ENCODE results near the gene RAB28. TPM values are rescaled to one million over a fixed set of nuclear protein-coding genes. Genes with fewer than 3 reads are reported as not detected.

RAB28 gene
- total and polyA plus RNA-seq, 2 experiments from 2014 or later: 15.3 to 23.9 TPM

DNA sequence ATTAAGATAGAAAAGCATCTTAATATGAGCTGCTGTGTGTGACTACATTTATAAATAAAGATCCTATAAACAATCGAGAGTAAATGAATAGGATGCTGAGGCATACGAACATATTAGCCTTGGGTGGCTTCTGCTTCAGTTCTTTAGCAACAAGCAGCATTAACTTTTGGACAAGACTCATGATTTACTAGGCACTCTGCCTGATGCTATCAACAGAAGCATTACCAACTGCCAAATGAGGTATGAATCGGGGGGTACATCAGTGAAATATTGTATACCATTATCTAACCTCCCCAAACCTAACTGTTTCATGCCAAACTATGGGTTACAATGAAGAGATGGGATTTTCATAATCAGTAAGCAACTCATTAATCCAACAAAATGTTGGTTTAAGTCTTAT, 113.1 kb downstream of the RAB28 start:
- no peaks in the 10 kb centered on the region for H3K27me3 Mint-ChIP-seq (ENCODE audit: insufficient read depth, low read depth, poor library complexity)
- H3K4me3 Mint-ChIP-seq: no peak overlapping the region
- Histone ChIP-seq H3K4me1 (ENCODE audit: insufficient read depth) (no peaks in the 10 kb centered on the region), H4K20me1 (replicated peaks; ENCODE audit: insufficient read depth) (no peaks in the 10 kb centered on the region), H3K79me2 (replicated peaks; ENCODE audit: insufficient read depth) (no peaks in the 10 kb centered on the region), H3K27me3 (ENCODE audit: insufficient read depth) (no peaks in the 10 kb centered on the region), H3K4me3 (no peak overlapping the region), H3K4me2 (no peak overlapping the region), H3K27ac (ENCODE audit: low read depth) (no peak overlapping the region), H3F3A (replicated peaks; ENCODE audit: low read depth) (no peaks in the 10 kb centered on the region), H2AFZ (no peak overlapping the region), H3K36me3 (ENCODE audit: insufficient read depth) (no peaks in the 10 kb centered on the region), H3K9me2 (ENCODE audit: insufficient read depth) (no peaks in the 10 kb centered on the region)
- DNase-seq (ENCODE audit: low spot score): no peak
- no peak for ATAC-seq
- no peak for TF ChIP-seq NANOG (IDR thresholded peaks at IDR 0.05; ENCODE audit: borderline replicate concordance)
- no peak for TF ChIP-seq EZH2 (IDR thresholded peaks at IDR 0.05; ENCODE audit: low read depth, unreplicated experiment)
- TF ChIP-seq CREB1 (CRISPR knock-in tag; IDR thresholded peaks at IDR 0.05; ENCODE audit: low read depth): no peak
- TF ChIP-seq, protein P1, sequence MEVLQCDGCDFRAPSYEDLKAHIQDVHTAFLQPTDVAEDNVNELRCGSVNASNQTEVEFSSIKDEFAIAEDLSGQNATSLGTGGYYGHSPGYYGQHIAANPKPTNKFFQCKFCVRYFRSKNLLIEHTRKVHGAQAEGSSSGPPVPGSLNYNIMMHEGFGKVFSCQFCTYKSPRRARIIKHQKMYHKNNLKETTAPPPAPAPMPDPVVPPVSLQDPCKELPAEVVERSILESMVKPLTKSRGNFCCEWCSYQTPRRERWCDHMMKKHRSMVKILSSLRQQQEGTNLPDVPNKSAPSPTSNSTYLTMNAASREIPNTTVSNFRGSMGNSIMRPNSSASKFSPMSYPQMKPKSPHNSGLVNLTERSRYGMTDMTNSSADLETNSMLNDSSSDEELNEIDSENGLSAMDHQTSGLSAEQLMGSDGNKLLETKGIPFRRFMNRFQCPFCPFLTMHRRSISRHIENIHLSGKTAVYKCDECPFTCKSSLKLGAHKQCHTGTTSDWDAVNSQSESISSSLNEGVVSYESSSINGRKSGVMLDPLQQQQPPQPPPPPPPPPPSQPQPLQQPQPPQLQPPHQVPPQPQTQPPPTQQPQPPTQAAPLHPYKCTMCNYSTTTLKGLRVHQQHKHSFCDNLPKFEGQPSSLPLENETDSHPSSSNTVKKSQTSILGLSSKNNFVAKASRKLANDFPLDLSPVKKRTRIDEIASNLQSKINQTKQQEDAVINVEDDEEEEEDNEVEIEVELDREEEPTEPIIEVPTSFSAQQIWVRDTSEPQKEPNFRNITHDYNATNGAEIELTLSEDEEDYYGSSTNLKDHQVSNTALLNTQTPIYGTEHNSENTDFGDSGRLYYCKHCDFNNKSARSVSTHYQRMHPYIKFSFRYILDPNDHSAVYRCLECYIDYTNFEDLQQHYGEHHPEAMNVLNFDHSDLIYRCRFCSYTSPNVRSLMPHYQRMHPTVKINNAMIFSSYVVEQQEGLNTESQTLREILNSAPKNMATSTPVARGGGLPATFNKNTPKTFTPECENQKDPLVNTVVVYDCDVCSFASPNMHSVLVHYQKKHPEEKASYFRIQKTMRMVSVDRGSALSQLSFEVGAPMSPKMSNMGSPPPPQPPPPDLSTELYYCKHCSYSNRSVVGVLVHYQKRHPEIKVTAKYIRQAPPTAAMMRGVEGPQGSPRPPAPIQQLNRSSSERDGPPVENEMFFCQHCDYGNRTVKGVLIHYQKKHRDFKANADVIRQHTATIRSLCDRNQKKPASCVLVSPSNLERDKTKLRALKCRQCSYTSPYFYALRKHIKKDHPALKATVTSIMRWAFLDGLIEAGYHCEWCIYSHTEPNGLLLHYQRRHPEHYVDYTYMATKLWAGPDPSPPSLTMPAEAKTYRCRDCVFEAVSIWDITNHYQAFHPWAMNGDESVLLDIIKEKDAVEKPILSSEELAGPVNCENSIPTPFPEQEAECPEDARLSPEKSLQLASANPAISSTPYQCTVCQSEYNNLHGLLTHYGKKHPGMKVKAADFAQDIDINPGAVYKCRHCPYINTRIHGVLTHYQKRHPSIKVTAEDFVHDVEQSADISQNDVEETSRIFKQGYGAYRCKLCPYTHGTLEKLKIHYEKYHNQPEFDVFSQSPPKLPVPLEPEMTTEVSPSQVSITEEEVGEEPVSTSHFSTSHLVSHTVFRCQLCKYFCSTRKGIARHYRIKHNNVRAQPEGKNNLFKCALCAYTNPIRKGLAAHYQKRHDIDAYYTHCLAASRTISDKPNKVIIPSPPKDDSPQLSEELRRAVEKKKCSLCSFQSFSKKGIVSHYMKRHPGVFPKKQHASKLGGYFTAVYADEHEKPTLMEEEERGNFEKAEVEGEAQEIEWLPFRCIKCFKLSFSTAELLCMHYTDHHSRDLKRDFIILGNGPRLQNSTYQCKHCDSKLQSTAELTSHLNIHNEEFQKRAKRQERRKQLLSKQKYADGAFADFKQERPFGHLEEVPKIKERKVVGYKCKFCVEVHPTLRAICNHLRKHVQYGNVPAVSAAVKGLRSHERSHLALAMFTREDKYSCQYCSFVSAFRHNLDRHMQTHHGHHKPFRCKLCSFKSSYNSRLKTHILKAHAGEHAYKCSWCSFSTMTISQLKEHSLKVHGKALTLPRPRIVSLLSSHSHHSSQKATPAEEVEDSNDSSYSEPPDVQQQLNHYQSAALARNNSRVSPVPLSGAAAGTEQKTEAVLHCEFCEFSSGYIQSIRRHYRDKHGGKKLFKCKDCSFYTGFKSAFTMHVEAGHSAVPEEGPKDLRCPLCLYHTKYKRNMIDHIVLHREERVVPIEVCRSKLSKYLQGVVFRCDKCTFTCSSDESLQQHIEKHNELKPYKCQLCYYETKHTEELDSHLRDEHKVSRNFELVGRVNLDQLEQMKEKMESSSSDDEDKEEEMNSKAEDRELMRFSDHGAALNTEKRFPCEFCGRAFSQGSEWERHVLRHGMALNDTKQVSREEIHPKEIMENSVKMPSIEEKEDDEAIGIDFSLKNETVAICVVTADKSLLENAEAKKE (CRISPR knock-in tag; IDR thresholded peaks at IDR 0.05): no peak
- no peak for TF ChIP-seq JUNB (IDR thresholded peaks at IDR 0.05; ENCODE audit: unreplicated experiment)
- TF ChIP-seq, protein P2, sequence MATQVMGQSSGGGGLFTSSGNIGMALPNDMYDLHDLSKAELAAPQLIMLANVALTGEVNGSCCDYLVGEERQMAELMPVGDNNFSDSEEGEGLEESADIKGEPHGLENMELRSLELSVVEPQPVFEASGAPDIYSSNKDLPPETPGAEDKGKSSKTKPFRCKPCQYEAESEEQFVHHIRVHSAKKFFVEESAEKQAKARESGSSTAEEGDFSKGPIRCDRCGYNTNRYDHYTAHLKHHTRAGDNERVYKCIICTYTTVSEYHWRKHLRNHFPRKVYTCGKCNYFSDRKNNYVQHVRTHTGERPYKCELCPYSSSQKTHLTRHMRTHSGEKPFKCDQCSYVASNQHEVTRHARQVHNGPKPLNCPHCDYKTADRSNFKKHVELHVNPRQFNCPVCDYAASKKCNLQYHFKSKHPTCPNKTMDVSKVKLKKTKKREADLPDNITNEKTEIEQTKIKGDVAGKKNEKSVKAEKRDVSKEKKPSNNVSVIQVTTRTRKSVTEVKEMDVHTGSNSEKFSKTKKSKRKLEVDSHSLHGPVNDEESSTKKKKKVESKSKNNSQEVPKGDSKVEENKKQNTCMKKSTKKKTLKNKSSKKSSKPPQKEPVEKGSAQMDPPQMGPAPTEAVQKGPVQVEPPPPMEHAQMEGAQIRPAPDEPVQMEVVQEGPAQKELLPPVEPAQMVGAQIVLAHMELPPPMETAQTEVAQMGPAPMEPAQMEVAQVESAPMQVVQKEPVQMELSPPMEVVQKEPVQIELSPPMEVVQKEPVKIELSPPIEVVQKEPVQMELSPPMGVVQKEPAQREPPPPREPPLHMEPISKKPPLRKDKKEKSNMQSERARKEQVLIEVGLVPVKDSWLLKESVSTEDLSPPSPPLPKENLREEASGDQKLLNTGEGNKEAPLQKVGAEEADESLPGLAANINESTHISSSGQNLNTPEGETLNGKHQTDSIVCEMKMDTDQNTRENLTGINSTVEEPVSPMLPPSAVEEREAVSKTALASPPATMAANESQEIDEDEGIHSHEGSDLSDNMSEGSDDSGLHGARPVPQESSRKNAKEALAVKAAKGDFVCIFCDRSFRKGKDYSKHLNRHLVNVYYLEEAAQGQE (IDR thresholded peaks at IDR 0.05; ENCODE audit: unreplicated experiment): no peak
- no peak for TF ChIP-seq ZNF331 (CRISPR knock-in tag; IDR thresholded peaks at IDR 0.05; ENCODE audit: low read depth)
- TF ChIP-seq POLR2AphosphoS5 (IDR thresholded peaks at IDR 0.05; ENCODE audit: low read depth): no peak
- no peak for TF ChIP-seq STAT1 (IDR thresholded peaks at IDR 0.05; ENCODE audit: unreplicated experiment)
- no peak for TF ChIP-seq EZH2phosphoT487 (IDR thresholded peaks at IDR 0.05; ENCODE audit: unreplicated experiment)
- no peak for TF ChIP-seq ZNF114 (CRISPR knock-in tag; IDR thresholded peaks at IDR 0.05)
- TF ChIP-seq, protein P3, sequence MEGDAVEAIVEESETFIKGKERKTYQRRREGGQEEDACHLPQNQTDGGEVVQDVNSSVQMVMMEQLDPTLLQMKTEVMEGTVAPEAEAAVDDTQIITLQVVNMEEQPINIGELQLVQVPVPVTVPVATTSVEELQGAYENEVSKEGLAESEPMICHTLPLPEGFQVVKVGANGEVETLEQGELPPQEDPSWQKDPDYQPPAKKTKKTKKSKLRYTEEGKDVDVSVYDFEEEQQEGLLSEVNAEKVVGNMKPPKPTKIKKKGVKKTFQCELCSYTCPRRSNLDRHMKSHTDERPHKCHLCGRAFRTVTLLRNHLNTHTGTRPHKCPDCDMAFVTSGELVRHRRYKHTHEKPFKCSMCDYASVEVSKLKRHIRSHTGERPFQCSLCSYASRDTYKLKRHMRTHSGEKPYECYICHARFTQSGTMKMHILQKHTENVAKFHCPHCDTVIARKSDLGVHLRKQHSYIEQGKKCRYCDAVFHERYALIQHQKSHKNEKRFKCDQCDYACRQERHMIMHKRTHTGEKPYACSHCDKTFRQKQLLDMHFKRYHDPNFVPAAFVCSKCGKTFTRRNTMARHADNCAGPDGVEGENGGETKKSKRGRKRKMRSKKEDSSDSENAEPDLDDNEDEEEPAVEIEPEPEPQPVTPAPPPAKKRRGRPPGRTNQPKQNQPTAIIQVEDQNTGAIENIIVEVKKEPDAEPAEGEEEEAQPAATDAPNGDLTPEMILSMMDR (conservative IDR thresholded peaks at IDR 0.05; ENCODE audit: low read depth in 2 of 2): no peak
- TF ChIP-seq, protein P4, sequence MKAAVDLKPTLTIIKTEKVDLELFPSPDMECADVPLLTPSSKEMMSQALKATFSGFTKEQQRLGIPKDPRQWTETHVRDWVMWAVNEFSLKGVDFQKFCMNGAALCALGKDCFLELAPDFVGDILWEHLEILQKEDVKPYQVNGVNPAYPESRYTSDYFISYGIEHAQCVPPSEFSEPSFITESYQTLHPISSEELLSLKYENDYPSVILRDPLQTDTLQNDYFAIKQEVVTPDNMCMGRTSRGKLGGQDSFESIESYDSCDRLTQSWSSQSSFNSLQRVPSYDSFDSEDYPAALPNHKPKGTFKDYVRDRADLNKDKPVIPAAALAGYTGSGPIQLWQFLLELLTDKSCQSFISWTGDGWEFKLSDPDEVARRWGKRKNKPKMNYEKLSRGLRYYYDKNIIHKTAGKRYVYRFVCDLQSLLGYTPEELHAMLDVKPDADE (IDR thresholded peaks at IDR 0.05): no peak
- no peaks in the 10 kb centered on the region for H3K4me1 Mint-ChIP-seq
- no peaks in the 10 kb centered on the region for H3K9me3 Mint-ChIP-seq
- no peak overlapping the region for H3K27ac Mint-ChIP-seq
- H3K36me3 Mint-ChIP-seq (ENCODE audit: low read depth): no peaks in the 10 kb centered on the region
